ENCODE results near the gene PAH. TPM values are rescaled to one million over a fixed set of nuclear protein-coding genes. Genes with fewer than 3 reads are reported as not detected.
A peak's percentile ranks its signal among the peaks of the same experiment; 100 is the strongest.

The PAH gene
- total and polyA plus RNA-seq, 2 of the 13 experiments (the other 11 are each of a cell fraction or from before 2014, with no cell fraction given), result 192 to 451 TPM

DNA sequence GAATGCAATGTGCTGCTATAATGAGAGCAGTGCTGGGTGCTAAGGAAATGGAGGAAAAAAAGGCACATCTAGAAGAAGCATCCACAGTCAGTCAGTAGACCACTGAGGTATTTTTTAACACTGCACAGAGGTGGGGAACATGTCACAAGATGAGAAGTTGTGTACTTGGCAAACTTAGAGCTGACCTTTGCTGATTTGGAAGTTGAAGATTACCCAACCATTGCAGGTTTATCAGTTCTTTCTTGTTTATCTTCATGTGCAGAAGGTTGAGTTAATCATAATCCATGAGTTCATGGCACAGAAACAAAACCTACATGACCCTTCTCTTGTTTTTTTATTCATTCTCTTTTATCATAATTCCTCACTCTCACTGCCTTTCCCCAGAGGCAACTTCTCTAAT is 3.2 kb upstream of the PAH start (continued):
- TF ChIP-seq, protein P1, sequence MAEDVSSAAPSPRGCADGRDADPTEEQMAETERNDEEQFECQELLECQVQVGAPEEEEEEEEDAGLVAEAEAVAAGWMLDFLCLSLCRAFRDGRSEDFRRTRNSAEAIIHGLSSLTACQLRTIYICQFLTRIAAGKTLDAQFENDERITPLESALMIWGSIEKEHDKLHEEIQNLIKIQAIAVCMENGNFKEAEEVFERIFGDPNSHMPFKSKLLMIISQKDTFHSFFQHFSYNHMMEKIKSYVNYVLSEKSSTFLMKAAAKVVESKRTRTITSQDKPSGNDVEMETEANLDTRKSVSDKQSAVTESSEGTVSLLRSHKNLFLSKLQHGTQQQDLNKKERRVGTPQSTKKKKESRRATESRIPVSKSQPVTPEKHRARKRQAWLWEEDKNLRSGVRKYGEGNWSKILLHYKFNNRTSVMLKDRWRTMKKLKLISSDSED (CRISPR knock-in tag; IDR thresholded peaks at IDR 0.05), result no peak
- TF ChIP-seq KDM3A (CRISPR knock-in tag; IDR thresholded peaks at IDR 0.05; ENCODE audit: low read depth) (peak; percentile 92), ZBTB42 (CRISPR knock-in tag; IDR thresholded peaks at IDR 0.05) (no peak), NR2C2 (CRISPR knock-in tag; IDR thresholded peaks at IDR 0.05; ENCODE audit: borderline replicate concordance) (peak; percentile 79), HOXA5 (CRISPR knock-in tag; IDR thresholded peaks at IDR 0.05) (peak; percentile 92), DNMT3B (CRISPR knock-in tag; conservative IDR thresholded peaks at IDR 0.05) (no peak), SATB2 (CRISPR knock-in tag; IDR thresholded peaks at IDR 0.05) (0 out of 2 replicates have a peak, but pooled peaks have one; percentile 58), ELF3 (CRISPR knock-in tag; IDR thresholded peaks at IDR 0.05) (peak; percentile 85; the same call in 1 of the 2 replicates), TBX2 (CRISPR knock-in tag; IDR thresholded peaks at IDR 0.05; ENCODE audit: borderline replicate concordance) (peak; percentile 93), ATF7-NPFF (CRISPR knock-in tag; IDR thresholded peaks at IDR 0.05; ENCODE audit: low read depth) (no peak), SMYD3 (CRISPR knock-in tag; IDR thresholded peaks at IDR 0.05) (0 out of 2 replicates have a peak, but pooled peaks have one; percentile 23), NCOR1 (IDR thresholded peaks at IDR 0.05; ENCODE audit: borderline replicate concordance, low read length) (peak; percentile 82; the same call in 1 of the 2 replicates), ZNF709 (CRISPR knock-in tag; IDR thresholded peaks at IDR 0.05) (no peak), ZNF292 (CRISPR knock-in tag; IDR thresholded peaks at IDR 0.05; ENCODE audit: borderline replicate concordance, low read depth) (peak; percentile 51; the same call in 1 of the 2 replicates), PITX1 (CRISPR knock-in tag; IDR thresholded peaks at IDR 0.05) (peak; percentile 92), NR2F2 (IDR thresholded peaks at IDR 0.05; ENCODE audit: borderline replicate concordance, low read depth) (peak; percentile 99), TMF1 (CRISPR knock-in tag; IDR thresholded peaks at IDR 0.05; ENCODE audit: low read depth) (no peak)
- TF ChIP-seq, protein P2, sequence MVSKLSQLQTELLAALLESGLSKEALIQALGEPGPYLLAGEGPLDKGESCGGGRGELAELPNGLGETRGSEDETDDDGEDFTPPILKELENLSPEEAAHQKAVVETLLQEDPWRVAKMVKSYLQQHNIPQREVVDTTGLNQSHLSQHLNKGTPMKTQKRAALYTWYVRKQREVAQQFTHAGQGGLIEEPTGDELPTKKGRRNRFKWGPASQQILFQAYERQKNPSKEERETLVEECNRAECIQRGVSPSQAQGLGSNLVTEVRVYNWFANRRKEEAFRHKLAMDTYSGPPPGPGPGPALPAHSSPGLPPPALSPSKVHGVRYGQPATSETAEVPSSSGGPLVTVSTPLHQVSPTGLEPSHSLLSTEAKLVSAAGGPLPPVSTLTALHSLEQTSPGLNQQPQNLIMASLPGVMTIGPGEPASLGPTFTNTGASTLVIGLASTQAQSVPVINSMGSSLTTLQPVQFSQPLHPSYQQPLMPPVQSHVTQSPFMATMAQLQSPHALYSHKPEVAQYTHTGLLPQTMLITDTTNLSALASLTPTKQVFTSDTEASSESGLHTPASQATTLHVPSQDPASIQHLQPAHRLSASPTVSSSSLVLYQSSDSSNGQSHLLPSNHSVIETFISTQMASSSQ (IDR thresholded peaks at IDR 0.05; ENCODE audit: low read depth), result peak; percentile 97
- TF ChIP-seq, protein P2 (CRISPR knock-in tag; IDR thresholded peaks at IDR 0.05; ENCODE audit: borderline replicate concordance), result peak; percentile 99
- TF ChIP-seq, protein P3, sequence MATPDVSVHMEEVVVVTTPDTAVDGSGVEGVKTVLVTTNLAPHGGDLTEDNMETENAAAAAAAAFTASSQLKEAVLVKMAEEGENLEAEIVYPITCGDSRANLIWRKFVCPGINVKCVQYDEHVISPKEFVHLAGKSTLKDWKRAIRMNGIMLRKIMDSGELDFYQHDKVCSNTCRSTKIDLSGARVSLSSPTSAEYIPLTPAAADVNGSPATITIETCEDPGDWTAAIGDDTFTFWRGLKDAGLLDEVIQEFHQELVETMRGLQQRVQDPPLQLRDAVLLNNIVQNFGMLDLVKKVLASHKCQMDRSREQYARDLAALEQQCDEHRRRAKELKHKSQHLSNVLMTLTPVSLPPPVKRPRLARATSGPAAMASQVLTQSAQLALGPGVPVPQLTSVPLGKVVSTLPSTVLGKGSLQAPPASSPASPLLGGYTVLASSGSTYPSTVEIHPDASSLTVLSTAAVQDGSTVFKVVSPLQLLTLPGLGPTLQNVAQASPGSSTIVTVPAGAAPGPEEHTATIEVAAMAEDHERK (CRISPR knock-in tag; IDR thresholded peaks at IDR 0.05; ENCODE audit: low read depth), result no peak
- TF ChIP-seq, protein P4, sequence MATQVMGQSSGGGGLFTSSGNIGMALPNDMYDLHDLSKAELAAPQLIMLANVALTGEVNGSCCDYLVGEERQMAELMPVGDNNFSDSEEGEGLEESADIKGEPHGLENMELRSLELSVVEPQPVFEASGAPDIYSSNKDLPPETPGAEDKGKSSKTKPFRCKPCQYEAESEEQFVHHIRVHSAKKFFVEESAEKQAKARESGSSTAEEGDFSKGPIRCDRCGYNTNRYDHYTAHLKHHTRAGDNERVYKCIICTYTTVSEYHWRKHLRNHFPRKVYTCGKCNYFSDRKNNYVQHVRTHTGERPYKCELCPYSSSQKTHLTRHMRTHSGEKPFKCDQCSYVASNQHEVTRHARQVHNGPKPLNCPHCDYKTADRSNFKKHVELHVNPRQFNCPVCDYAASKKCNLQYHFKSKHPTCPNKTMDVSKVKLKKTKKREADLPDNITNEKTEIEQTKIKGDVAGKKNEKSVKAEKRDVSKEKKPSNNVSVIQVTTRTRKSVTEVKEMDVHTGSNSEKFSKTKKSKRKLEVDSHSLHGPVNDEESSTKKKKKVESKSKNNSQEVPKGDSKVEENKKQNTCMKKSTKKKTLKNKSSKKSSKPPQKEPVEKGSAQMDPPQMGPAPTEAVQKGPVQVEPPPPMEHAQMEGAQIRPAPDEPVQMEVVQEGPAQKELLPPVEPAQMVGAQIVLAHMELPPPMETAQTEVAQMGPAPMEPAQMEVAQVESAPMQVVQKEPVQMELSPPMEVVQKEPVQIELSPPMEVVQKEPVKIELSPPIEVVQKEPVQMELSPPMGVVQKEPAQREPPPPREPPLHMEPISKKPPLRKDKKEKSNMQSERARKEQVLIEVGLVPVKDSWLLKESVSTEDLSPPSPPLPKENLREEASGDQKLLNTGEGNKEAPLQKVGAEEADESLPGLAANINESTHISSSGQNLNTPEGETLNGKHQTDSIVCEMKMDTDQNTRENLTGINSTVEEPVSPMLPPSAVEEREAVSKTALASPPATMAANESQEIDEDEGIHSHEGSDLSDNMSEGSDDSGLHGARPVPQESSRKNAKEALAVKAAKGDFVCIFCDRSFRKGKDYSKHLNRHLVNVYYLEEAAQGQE (IDR thresholded peaks at IDR 0.05; ENCODE audit: borderline replicate concordance in 1 of 2, low read depth in 1 of 2, low read length in 2 of 2), result peak in 1 of 2 experiments; percentile 75; a peak in 2 of 4 replicates

Measured in HepG2 (cell line).